Psoas muscle (tissue), 8 donors: ENCODE measurements around the gene CA7. TPM values are rescaled to one million over a fixed set of nuclear protein-coding genes. Genes with fewer than 3 reads are reported as not detected.

ENCODE experiments used
- ATAC-seq, 4 donors: fragments of 200-7000 bp; cut with Tn5 transposase; one replicate each; pipeline ENCODE4 v1.9.1; 2020; ENCODE audit warnings: moderate library complexity in 3 of 4, mild to moderate bottlenecking in 2 of 4
- DNase-seq, 2 donors: peaks; one replicate each; pipeline ENCODE4 v3.0.0-alpha.2; 2020
- H3K27ac ChIP-seq: fragments of 200-600 bp; one replicate; pipeline ENCODE4 v1.8.0; 2022
- H3K27me3 ChIP-seq, 3 donors: fragments of 200-600 bp in 1 of 3; one replicate each; pipeline versions ENCODE4 v1.6.1 to v1.8.0; 2013 to 2022; ENCODE audit warnings: low read length in 2 of 3, mild to moderate bottlenecking in 2 of 3, moderate library complexity in 1 of 3; ENCODE audit not compliant: insufficient read depth in 3 of 3
- H3K36me3 ChIP-seq, 2 donors: fragments of 200-600 bp in 1 of 2; one replicate each; pipeline versions ENCODE4 v1.6.1 to v1.8.0; 2013 to 2022; ENCODE audit warnings: low read depth in 1 of 2, mild to moderate bottlenecking in 1 of 2, moderate library complexity in 1 of 2; ENCODE audit not compliant: insufficient read depth in 1 of 2
- H3K4me1 ChIP-seq: fragments of 200-600 bp; one replicate; pipeline ENCODE4 v1.8.0; 2022
- H3K4me3 ChIP-seq: fragments of 200-600 bp; one replicate; pipeline ENCODE4 v1.8.0; 2022; ENCODE audit warnings: mild to moderate bottlenecking
- H3K9me3 ChIP-seq: fragments of 200-600 bp; one replicate; pipeline ENCODE4 v1.8.0; 2022
- CTCF ChIP-seq: fragments of 200-600 bp; IDR thresholded peaks from one replicate; pipeline ENCODE4 v1.8.0; 2022; ENCODE audit warnings: antibody characterized with exemption
- WGBS, 3 donors: extraction: QIAGEN DNeasy Blood & Tissue Kit; methylation state at CpG; one replicate each; pipeline versions ENCODE4 v1.1.6 to v1.1.7; 2013; 5-methylcytosine and 5-hydroxymethylcytosine counted together
- intact Hi-C, 2 donors: fragments of 100-400 bp; cut with DNase I; formaldehyde crosslinking; loops; one replicate each; pipeline versions ENCODE4 v1.11.0 to v1.14.2; 2022
- polyA plus RNA-seq, 3 donors: library from polyadenylated mRNA; stranded (reverse); fragments of 200-250 nt; gene quantifications; one replicate each; pipeline ENCODE4 v1.2.3, GENCODE V29; 2013
- total RNA-seq, 4 donors: library from RNA; stranded (reverse); fragmentation: NEBNext Ultra II Directional in 2 of 4; extraction: Animal tissue kit (Norgen Biotek cat#: 25700) in 2 of 4; gene quantifications; one replicate each; pipeline versions ENCODE4 v1.2.1 to v1.2.4, GENCODE V29; 2021 to 2023
- donor health status: healthy with polysubstance abuse.
- donor health status: DM: no; HTN: no; CAD: no; lungs with moderate emphysema.
- donor health status: Bipolar disorder and iron deficiency.
- donor health status: healthy.
- donor health status: DM: yes; HTN: yes; CAD: no.
- donor health status: DM: no; HTN: no; CAD: no.
- donor health status: DM: no; HTN: no; CAD: no.
- donor health status: DM: yes; HTN: yes; CAD: no.

Gene CA7
- total and polyA plus RNA-seq, 7 donors, result 0.05 TPM; not detected in 6

GRCh38 chr16:66844009-66844341, 239 bp upstream of the CA7 start:
- Histone ChIP-seq H3K4me1 (peaks cover 12% of the 10 kb centered on the region), H3K27me3 (peaks cover 0 to 24% (median 12%) of the 10 kb centered on the region in 3 donors), H3K36me3 (no peaks in the 10 kb centered on the region), H3K4me3 (peak overlapping the region; percentile 67), H3K27ac (no peak overlapping the region), H3K9me3 (no peaks in the 10 kb centered on the region)
- intact Hi-C loops, result no loop called here
- ATAC-seq (peak in 2 of 4 donors; percentile 11 to 28), DNase-seq (no peak)
- 15 to 51% (median 15%) methylated on average over 5 to 14 of the region's 14 CpGs for WGBS, 3 donors
- no peak for TF ChIP-seq CTCF

- ATAC-seq (peak in 1 of 4 donors; percentile 18), DNase-seq (no peak)
- Histone ChIP-seq H3K27me3 (peaks cover 0 to 24% (median 12%) of the 10 kb centered on the region in 3 donors), H3K4me3 (peak overlapping the region; percentile 67), H3K36me3 (no peaks in the 10 kb centered on the region), H3K27ac (no peak overlapping the region), H3K4me1 (peaks cover 12% of the 10 kb centered on the region), H3K9me3 (no peaks in the 10 kb centered on the region)
- WGBS, 3 donors, result 14 to 16% (median 15%) methylated on average over 8 to 10 of the region's 10 CpGs
- intact Hi-C loops, result no loop called here
- no peak for TF ChIP-seq CTCF
These were observed 831 bp downstream of the CA7 start for GRCh38 chr16:66845080-66845410.

DNA sequence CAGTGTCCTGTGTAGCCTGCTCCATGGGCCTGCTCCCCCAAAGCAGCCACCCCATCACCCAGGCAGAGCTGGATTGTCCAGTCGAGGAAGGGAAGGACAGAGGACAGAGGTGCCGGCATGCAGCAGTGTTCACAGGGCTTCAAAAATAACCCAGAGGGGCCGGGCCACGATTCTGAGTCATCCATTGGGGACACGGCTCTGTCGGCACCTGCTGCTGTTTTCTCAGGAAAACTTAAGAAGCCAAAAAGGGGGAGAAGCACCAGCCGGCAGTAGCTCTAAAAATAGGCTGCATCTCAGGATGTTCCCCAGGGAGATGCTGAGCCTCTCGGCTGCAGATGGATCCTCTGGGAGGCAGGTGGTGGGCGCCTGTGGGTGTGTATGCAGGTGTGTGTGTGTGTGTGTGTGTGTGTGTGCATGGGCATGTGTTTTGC, 1.6 kb downstream of the CA7 start:
- DNase-seq (no peak), ATAC-seq (peak; percentile 49 to 67 (median 62))
- intact Hi-C loops, result no loop called here
- H3K27me3 ChIP-seq, result peaks cover 0 to 24% (median 12%) of the 10 kb centered on the region in 3 donors
- no peaks in the 10 kb centered on the region for H3K36me3 ChIP-seq
- no peak overlapping the region for H3K27ac ChIP-seq
- WGBS, 3 donors, result 23 to 25% (median 24%) methylated on average over 9 of the region's 9 CpGs
- no peak overlapping the region for H3K4me3 ChIP-seq
- TF ChIP-seq CTCF, result no peak
- H3K4me1 ChIP-seq, result peaks cover 12% of the 10 kb centered on the region
- H3K9me3 ChIP-seq, result no peaks in the 10 kb centered on the region

DNA sequence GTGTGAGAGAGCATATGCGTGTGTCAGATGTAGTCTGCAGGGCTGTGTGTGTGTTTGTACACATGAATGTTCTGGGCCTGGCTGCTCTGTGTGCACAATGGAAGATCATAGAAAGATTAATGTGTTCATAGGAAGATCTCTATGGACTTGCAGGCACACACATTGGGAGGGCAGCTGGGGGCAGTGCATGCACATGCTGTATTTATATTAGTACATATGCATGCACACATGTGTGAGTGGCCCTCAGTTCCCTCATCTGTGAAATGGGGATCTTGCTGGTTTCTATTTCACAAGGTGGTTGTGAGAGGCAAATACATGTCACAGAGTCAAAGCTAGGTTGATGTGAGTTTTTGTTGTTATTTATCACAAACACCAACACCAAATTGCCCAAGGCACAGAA, 2.1 kb downstream of the CA7 start:
- ATAC-seq (no peak), DNase-seq (no peak)
- Histone ChIP-seq H3K27ac (no peak overlapping the region), H3K4me1 (peaks cover 12% of the 10 kb centered on the region), H3K36me3 (no peaks in the 10 kb centered on the region), H3K27me3 (peaks cover 0 to 24% (median 12%) of the 10 kb centered on the region in 3 donors), H3K4me3 (no peak overlapping the region), H3K9me3 (no peaks in the 10 kb centered on the region)
- intact Hi-C loops, result no loop called here
- no peak for TF ChIP-seq CTCF
- WGBS, 3 donors, result 76 to 87% (median 85%) methylated on average over 1 of the region's 1 CpG

DNA sequence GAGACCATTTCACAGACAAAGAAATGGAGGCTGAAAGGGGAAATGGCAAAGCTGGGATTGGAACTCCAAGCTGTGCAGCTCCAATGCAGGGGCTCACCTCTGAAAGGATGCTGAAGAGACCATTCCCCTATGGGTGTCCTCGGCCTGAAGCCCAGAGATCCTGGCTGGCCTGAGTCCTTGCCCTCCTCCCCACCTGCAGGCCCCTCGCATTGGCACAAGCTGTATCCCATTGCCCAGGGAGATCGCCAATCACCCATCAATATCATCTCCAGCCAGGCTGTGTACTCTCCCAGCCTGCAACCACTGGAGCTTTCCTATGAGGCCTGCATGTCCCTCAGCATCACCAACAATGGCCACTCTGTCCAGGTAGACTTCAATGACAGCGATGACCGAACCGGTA, 2.6 kb downstream of the CA7 start:
- Histone ChIP-seq H3K27me3 (peaks cover 0 to 24% (median 12%) of the 10 kb centered on the region in 3 donors), H3K27ac (no peak overlapping the region), H3K4me1 (peaks cover 12% of the 10 kb centered on the region), H3K9me3 (no peaks in the 10 kb centered on the region), H3K36me3 (no peaks in the 10 kb centered on the region), H3K4me3 (no peak overlapping the region)
- no peak for DNase-seq
- ATAC-seq, result no peak
- whole genome bisulfite sequencing, 3 donors, result 94 to 97% (median 96%) methylated on average over 6 of the region's 6 CpGs
- intact Hi-C loops, result no loop called here
- TF ChIP-seq CTCF, result no peak
